ENCODE results near the gene PAX7.

Gene PAX7

GRCh38 chr1:18768086-18768485, 137.4 kb downstream of the PAX7 start:
- DNase-seq = no peak

GRCh38 chr1:18769140-18769539, 138.5 kb downstream of the PAX7 start:
- DNase-seq = no peak

DNA sequence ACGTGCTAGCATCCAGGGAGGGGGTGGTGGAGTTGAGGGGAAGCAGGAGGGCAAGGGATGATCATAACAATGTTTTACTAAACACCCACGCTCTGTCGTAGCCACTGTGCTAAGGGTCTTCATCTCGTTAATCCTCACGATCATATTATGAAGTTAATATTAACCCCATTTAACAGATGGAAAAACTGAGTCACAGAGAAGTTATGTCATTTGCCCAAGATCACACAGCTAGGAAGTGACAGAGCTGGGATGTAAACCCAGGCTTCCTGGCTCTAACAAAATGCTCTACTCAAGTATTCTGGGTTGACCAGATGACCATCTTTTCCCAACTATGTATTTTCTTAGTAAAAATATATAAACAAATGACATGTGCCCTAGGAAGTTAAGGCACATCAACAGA, 140.2 kb downstream of the PAX7 start:
- no peak for DNase-seq

DNA sequence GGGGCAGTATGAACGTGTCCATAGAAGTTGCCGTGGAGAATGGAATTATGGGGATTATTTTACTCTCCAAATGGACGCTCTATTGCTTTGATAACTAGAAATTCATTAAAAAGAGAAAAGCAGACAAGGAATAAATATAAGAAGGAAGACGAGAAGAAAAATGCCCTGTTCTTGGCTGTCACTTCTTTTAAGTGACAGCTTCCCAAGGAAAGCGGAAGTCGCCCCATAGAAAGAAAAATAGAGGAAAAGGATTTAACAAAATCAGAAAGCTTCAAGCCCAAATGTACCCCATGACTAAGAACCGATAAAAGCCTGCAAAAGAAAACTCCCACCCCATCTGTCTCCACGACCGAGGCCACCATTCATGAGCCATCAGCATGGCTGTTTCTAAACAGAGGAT, 143.1 kb downstream of the PAX7 start:
- no peak for DNase-seq

- DNase-seq = no peak
Measured at GRCh38 chr1:18775341-18775740, 144.7 kb downstream of the PAX7 start.

DNA sequence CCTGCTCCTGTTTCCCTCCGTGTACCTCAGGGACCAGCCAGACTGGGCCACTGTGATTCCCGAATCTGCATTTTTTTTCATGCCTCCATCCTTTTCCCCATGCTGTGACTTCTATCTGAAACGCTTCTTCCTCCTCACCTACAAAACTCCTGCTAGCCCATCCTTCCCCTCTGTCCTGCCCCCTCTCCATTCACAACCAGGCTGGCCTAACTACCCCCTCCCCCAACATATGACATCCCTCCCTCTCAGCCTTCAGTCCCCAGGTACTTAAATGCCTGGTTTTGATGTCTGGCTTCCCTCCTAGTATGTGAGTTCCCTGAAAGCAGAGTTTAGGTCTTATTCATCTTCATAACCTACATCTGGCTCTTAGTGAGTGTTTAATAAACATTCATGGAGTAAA, 146.1 kb downstream of the PAX7 start:
- DNase-seq = no peak

DNA sequence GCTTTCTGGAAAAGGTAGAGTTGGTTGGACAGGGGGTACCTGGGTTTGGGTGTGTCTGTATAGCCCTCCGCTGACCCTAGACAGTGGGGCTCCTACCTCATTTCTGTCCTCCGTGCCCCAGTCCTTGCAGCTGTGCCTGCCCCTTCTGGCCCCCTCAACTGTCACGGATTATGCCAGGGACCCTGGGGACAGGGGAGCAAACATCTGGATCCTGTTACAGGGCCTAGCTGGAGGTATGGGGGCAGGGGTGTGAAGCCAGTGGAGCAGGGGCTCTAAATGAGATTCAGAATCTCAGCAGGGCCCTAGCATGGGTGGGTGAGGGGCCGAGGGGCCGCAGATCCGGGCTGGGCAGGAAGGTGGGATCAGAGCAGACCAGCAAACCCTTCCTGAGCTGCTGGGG, 147.8 kb downstream of the PAX7 start:
- no peak for DNase-seq

DNA sequence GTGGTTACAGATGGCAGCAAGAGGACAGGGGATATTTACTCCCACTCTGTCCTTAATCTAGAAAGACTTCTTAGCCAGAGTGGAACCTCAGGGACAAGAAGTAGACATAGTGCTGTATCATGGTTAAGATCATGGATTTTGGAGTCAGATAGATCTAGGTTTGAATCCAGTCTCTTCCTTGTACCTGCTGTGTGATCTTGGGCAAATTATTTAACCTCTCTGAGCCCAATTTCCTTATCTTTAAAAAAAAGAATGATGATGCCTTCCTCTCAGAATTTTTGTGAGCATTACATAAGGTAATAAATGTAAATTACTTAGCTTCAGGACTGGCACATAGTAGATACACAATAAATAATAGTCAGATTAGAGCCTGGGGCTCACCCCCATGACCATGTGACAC, 150.4 kb downstream of the PAX7 start:
- no peak for DNase-seq

- no peak for DNase-seq
Measured at GRCh38 chr1:18783705-18784481, 153.2 kb downstream of the PAX7 start.

- no peak for DNase-seq
Measured at GRCh38 chr1:18784482-18784831, 153.8 kb downstream of the PAX7 start.

GRCh38 chr1:18786149-18786548, 155.5 kb downstream of the PAX7 start:
- DNase-seq = no peak

GRCh38 chr1:18787825-18788385, 157.3 kb downstream of the PAX7 start:
- DNase-seq = no peak

- no peak for DNase-seq
Measured at GRCh38 chr1:18789246-18789645, 158.6 kb downstream of the PAX7 start.

DNA sequence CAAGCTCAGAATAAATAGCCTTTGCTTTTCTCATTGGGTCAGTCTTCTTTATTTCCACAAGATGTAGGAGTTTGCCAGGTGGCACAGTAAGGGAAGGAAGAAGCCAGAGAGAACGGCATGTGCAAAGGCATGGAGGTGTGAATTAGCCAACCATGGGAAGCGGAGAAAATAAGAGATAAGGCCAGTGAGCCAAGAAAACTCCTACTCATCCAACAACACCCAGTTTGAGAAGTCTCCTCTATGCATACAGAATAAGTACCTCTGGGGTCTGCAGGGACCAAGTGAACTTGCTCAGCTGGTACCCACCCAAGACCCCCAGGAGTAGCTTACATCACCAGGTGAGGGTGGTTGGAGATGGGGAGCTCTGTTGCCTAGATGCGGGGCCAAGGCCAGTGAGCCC, 162.1 kb downstream of the PAX7 start:
- DNase-seq = no peak

- no peak for DNase-seq
Measured at GRCh38 chr1:18793164-18793563, 162.5 kb downstream of the PAX7 start.

DNA sequence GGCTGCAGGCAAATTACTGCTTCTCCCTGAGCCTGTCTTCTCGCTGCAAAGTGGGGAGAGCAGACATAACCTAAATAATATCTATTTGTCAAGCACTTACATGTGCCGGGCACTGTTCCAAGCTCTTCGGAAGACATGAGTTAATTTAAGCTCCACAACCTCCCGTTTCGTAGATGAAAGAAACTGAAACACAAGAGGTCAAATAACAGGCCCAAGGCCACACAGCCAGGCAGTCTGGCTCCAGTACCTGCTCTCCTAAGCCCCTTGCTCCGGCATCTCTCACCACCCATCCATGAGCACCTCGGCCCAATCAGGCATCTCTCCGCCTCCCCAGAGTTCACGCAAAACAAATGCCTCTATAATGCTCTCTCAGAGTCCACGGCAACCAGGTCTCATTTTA, 163.4 kb downstream of the PAX7 start:
- no peak for DNase-seq

DNA sequence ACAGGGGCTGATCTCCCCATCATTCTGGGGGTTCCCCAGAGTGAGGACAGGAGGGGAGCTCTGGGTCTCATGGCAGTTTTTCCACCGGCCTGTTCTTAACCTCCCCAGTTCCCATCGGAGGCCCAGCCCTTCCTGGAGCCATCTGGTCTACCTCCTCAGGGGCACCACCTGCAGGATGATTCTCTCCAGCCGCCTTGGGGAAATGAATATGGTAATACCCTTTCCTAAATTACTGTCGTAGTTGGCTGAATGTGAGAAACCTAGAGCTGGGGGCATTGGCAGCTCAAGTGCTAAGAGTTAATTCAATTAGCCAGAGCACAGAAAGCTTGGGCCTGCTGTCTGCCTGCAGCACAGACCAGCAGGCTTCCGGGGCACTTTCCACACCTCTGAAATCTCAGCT, 163.9 kb downstream of the PAX7 start:
- peak in 1 of 2 experiments; percentile 3 for DNase-seq

- DNase-seq = no peak
Measured at GRCh38 chr1:18795002-18795689, 164.5 kb downstream of the PAX7 start.

DNA sequence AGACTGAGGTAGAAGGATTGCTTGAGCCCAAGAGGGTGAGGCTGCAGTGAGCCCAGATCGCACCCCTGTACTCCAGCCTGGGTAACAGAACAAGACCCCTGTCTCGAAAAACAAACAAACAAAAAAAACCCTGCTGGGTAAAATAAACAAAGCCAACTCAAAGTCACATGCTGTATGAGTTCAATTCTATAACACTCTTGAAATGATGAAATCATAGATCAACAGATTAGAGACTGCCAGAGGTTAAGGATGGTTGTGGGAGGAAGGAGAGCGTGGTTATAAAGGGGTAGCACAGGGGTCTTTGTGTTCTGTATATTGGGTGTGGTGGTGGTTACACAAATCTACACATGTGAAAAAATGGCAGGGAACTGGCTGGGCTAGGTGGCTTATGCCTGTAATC, 166.3 kb downstream of the PAX7 start:
- DNase-seq = no peak
